ENCODE results near the gene DNER.

DNER gene

DNA sequence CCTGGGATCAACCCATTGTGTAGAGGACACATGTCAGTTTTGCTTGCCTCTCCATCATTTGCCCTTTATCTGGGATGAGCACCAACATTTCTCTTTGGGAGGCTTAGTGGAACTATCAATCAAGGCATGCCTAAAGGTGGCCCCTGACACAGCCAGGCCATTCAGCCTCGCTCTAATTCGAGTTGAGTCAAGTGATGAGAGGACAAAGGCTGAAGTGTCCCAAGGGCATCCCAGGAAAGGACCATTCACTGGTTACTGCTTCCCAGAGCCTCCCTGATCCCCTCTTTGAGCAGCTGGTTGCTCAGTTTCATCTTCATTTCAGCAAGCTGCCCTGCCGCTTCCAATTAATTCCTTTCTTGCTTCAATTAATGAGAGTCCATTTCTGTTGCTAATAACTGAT lies 63.5 kb downstream of the DNER start:
- no peak for DNase-seq (ENCODE audit: low read depth, low spot score)
- Histone ChIP-seq H3K4me3 (ENCODE audit: insufficient read length, low read depth) (no peak overlapping the region), H3K9me3 (ENCODE audit: insufficient read depth, low read length) (no peaks in the 10 kb centered on the region), H3K4me1 (ENCODE audit: insufficient read depth, insufficient read length) (no peaks in the 10 kb centered on the region), H3K36me3 (ENCODE audit: insufficient read depth, insufficient read length, low read length) (no peaks in the 10 kb centered on the region), H3K9ac (ENCODE audit: insufficient read length, low read depth) (no peak overlapping the region), H3K27me3 (ENCODE audit: insufficient read depth, insufficient read length) (no peaks in the 10 kb centered on the region)
- TF ChIP-seq YY1 (IDR thresholded peaks at IDR 0.05; ENCODE audit: insufficient read depth, insufficient read length) (no peak), ZNF274 (IDR thresholded peaks at IDR 0.05; ENCODE audit: low read depth, low read length) (no peak), SUZ12 (IDR thresholded peaks at IDR 0.05; ENCODE audit: extremely low read depth, insufficient read depth, insufficient read length) (no peak)

DNA sequence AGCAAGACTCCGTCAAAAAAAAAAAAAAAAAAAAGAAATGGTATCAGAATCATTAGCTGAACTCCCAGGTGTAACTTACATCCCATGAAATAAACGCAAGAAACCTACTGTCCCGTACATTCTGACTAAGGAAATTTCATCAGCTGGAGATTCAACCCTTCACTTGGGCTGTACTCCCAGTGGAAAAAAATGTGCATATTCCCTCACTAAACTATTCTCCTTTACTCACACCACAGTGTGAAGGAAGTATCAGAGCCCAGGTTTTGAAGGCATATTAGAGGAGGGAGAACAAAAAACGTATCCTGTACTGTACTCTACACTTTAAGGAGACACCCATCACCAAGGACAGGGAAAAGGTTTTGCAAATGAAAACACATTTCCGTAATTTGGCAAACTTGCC lies 64.3 kb downstream of the DNER start:
- Histone ChIP-seq H3K36me3 (ENCODE audit: insufficient read depth, insufficient read length, low read length) (no peaks in the 10 kb centered on the region), H3K4me3 (ENCODE audit: insufficient read length, low read depth) (no peak overlapping the region), H3K9me3 (ENCODE audit: insufficient read depth, low read length) (no peaks in the 10 kb centered on the region), H3K27me3 (ENCODE audit: insufficient read depth, insufficient read length) (no peaks in the 10 kb centered on the region), H3K4me1 (ENCODE audit: insufficient read depth, insufficient read length) (no peaks in the 10 kb centered on the region), H3K9ac (ENCODE audit: insufficient read length, low read depth) (no peak overlapping the region)
- TF ChIP-seq YY1 (IDR thresholded peaks at IDR 0.05; ENCODE audit: insufficient read depth, insufficient read length) (no peak), ZNF274 (IDR thresholded peaks at IDR 0.05; ENCODE audit: low read depth, low read length) (no peak), SUZ12 (IDR thresholded peaks at IDR 0.05; ENCODE audit: extremely low read depth, insufficient read depth, insufficient read length) (no peak)
- DNase-seq (ENCODE audit: low read depth, low spot score) = no peak

DNA sequence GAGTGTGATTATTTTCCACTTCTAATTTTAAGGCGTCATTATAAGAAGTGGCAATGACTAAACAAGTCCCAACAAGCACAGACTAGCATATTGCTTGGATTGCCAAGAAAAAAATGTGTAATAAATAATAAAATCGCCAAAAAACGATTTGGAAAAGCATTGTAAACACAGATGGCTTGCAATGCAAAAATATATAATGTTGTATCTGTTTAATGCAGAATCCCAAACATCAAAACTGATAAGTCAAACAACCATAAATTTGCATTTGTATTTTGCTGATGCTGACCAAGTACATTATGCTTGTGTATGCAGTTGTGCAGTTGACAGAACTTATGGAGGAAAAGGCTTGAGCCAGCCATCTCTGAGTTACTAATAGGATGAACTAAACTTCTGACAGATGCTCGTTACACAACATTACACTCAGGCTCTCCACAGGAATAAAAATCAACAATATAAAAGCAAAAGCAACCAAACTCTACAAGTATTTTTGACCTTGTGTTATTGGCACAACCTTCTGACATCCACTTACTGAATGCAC lies 68.1 kb downstream of the DNER start:
- DNase-seq (ENCODE audit: low read depth, low spot score) = no peak
- no peak for TF ChIP-seq ZNF274 (IDR thresholded peaks at IDR 0.05; ENCODE audit: low read depth, low read length)
- TF ChIP-seq YY1 (IDR thresholded peaks at IDR 0.05; ENCODE audit: insufficient read depth, insufficient read length) = no peak
- TF ChIP-seq SUZ12 (IDR thresholded peaks at IDR 0.05; ENCODE audit: extremely low read depth, insufficient read depth, insufficient read length) = no peak
- H3K9ac ChIP-seq (ENCODE audit: insufficient read length, low read depth) = no peak overlapping the region
- H3K27me3 ChIP-seq (ENCODE audit: insufficient read depth, insufficient read length) = no peaks in the 10 kb centered on the region
- H3K9me3 ChIP-seq (ENCODE audit: insufficient read depth, low read length) = no peaks in the 10 kb centered on the region
- no peaks in the 10 kb centered on the region for H3K36me3 ChIP-seq (ENCODE audit: insufficient read depth, insufficient read length, low read length)
- H3K4me3 ChIP-seq (ENCODE audit: insufficient read length, low read depth) = no peak overlapping the region
- H3K4me1 ChIP-seq (ENCODE audit: insufficient read depth, insufficient read length) = no peaks in the 10 kb centered on the region

DNA sequence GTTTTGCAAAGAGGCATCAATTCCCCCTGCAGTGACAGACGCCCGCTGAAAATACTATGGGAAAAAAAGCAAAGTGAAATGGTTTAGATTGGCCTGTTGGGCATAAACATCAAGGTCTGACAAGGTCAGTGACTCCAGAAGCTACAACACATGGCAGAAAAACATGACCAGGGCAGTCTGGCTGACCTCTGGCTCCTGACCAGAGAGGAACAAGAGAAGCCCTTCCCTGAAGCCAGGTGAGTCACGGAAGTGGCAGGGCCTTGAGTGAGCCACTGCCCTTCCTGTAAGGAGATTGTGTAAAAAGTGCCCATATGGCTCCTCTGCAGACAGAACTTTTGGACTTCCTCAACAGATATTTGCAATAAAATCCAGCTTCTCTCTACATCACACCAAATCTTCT lies 72.0 kb downstream of the DNER start:
- Histone ChIP-seq H3K9me3 (ENCODE audit: insufficient read depth, low read length) (no peaks in the 10 kb centered on the region), H3K4me3 (ENCODE audit: insufficient read length, low read depth) (no peak overlapping the region), H3K36me3 (ENCODE audit: insufficient read depth, insufficient read length, low read length) (no peaks in the 10 kb centered on the region), H3K9ac (ENCODE audit: insufficient read length, low read depth) (no peak overlapping the region), H3K27me3 (ENCODE audit: insufficient read depth, insufficient read length) (no peaks in the 10 kb centered on the region), H3K4me1 (ENCODE audit: insufficient read depth, insufficient read length) (no peaks in the 10 kb centered on the region)
- TF ChIP-seq SUZ12 (IDR thresholded peaks at IDR 0.05; ENCODE audit: extremely low read depth, insufficient read depth, insufficient read length) = no peak
- no peak for TF ChIP-seq ZNF274 (IDR thresholded peaks at IDR 0.05; ENCODE audit: low read depth, low read length)
- no peak for TF ChIP-seq YY1 (IDR thresholded peaks at IDR 0.05; ENCODE audit: insufficient read depth, insufficient read length)
- no peak for DNase-seq (ENCODE audit: low read depth, low spot score)

DNA sequence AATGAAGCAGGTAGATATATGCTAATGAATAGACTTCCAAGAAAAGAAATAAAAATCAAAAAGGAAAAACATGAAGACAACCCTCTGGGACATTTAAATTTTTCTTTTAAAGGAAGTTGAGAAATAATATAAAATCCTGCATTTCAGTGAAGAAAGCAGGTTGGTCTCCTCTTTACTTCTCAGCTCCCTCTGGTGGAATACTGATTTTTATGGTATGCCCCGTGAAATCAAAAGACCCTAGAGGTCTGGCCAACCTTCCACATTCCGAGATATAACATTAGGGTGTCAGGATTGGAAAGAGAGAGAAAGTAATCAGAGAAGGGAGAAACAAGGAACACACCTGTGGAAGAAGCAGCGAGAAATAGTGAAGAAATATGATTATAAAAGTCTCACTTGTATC lies 72.7 kb downstream of the DNER start:
- TF ChIP-seq SUZ12 (IDR thresholded peaks at IDR 0.05; ENCODE audit: extremely low read depth, insufficient read depth, insufficient read length) (no peak), YY1 (IDR thresholded peaks at IDR 0.05; ENCODE audit: insufficient read depth, insufficient read length) (no peak), ZNF274 (IDR thresholded peaks at IDR 0.05; ENCODE audit: low read depth, low read length) (no peak)

DNA sequence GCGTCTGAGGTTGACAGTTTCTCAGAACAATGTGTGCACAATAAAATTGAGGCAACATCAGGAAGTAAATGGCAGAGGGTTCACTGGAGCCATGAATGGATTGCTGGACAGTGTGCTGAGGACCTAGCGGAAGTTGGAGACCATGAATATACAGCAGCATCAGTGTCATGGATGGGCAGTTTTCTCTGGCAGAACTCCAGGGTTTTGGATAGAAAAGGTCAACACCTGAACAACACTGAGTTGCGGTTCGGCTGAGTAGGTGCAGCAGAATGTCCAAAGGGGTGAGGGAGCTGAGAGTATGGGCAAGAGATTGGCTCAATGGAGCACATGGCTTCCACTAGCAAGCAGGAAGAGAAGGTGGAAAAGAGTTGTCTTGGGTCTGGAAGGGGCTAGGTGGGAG lies 73.7 kb downstream of the DNER start:
- H3K9me3 ChIP-seq (ENCODE audit: insufficient read depth, low read length) = no peaks in the 10 kb centered on the region
- H3K27me3 ChIP-seq (ENCODE audit: insufficient read depth, insufficient read length) = no peaks in the 10 kb centered on the region
- no peak for DNase-seq (ENCODE audit: low read depth, low spot score)
- no peaks in the 10 kb centered on the region for H3K4me1 ChIP-seq (ENCODE audit: insufficient read depth, insufficient read length)
- no peaks in the 10 kb centered on the region for H3K36me3 ChIP-seq (ENCODE audit: insufficient read depth, insufficient read length, low read length)
- no peak overlapping the region for H3K9ac ChIP-seq (ENCODE audit: insufficient read length, low read depth)
- TF ChIP-seq ZNF274 (IDR thresholded peaks at IDR 0.05; ENCODE audit: low read depth, low read length) = no peak
- no peak overlapping the region for H3K4me3 ChIP-seq (ENCODE audit: insufficient read length, low read depth)

More for the DNA sequence above, 72.7 kb downstream of the DNER start:
- Histone ChIP-seq H3K36me3 (ENCODE audit: insufficient read depth, insufficient read length, low read length) (no peaks in the 10 kb centered on the region), H3K27me3 (ENCODE audit: insufficient read depth, insufficient read length) (no peaks in the 10 kb centered on the region), H3K4me3 (ENCODE audit: insufficient read length, low read depth) (no peak overlapping the region), H3K9ac (ENCODE audit: insufficient read length, low read depth) (no peak overlapping the region), H3K4me1 (ENCODE audit: insufficient read depth, insufficient read length) (no peaks in the 10 kb centered on the region), H3K9me3 (ENCODE audit: insufficient read depth, low read length) (no peaks in the 10 kb centered on the region)
- DNase-seq (ENCODE audit: low read depth, low spot score) = no peak

DNA sequence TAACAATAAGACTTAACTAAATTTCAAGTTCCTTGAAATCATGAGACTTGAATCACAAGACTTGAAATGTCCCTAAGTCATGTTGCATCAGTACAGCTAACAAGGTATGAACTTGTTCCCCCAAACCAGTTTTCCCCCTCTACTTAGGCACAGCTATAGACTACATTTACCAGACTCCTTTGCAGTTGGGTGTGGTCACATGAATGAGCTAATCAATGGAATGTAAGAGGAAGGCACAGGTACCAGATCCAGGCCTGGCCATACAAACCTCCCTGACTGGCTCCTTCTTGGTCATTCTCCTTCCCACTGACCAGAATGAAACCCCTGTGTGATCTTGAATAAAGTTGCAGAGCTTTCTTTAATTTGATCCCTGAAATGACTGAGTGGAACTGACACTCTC lies 77.8 kb downstream of the DNER start:
- TF ChIP-seq SUZ12 (IDR thresholded peaks at IDR 0.05; ENCODE audit: extremely low read depth, insufficient read depth, insufficient read length) = no peak
- TF ChIP-seq YY1 (IDR thresholded peaks at IDR 0.05; ENCODE audit: insufficient read depth, insufficient read length) = no peak
- TF ChIP-seq ZNF274 (IDR thresholded peaks at IDR 0.05; ENCODE audit: low read depth, low read length) = no peak
- Histone ChIP-seq H3K27me3 (ENCODE audit: insufficient read depth, insufficient read length) (no peaks in the 10 kb centered on the region), H3K4me3 (ENCODE audit: insufficient read length, low read depth) (no peak overlapping the region), H3K9ac (ENCODE audit: insufficient read length, low read depth) (no peak overlapping the region), H3K36me3 (ENCODE audit: insufficient read depth, insufficient read length, low read length) (no peaks in the 10 kb centered on the region), H3K9me3 (ENCODE audit: insufficient read depth, low read length) (no peaks in the 10 kb centered on the region), H3K4me1 (ENCODE audit: insufficient read depth, insufficient read length) (no peaks in the 10 kb centered on the region)
- no peak for DNase-seq (ENCODE audit: low read depth, low spot score)

DNA sequence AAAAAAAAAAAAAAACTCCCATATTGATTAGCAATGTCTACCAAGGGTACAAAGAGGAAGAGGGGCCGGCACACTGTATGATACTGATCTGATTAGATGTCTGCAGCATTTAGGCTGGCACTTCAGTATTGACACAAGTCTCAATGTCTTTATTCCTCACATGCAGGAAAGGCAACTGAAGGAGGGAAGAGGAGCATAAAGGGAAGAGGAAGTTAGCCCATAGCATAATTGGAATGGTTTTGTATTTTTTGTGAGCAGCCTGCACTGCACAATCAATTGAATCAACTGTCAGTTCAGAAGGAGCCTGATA lies 79.0 kb downstream of the DNER start:
- DNase-seq (ENCODE audit: low read depth, low spot score) = no peak
- Histone ChIP-seq H3K9me3 (ENCODE audit: insufficient read depth, low read length) (no peaks in the 10 kb centered on the region), H3K9ac (ENCODE audit: insufficient read length, low read depth) (no peak overlapping the region), H3K4me3 (ENCODE audit: insufficient read length, low read depth) (no peak overlapping the region), H3K27me3 (ENCODE audit: insufficient read depth, insufficient read length) (no peaks in the 10 kb centered on the region), H3K4me1 (ENCODE audit: insufficient read depth, insufficient read length) (no peaks in the 10 kb centered on the region), H3K36me3 (ENCODE audit: insufficient read depth, insufficient read length, low read length) (no peaks in the 10 kb centered on the region)
- TF ChIP-seq SUZ12 (IDR thresholded peaks at IDR 0.05; ENCODE audit: extremely low read depth, insufficient read depth, insufficient read length) = no peak
- TF ChIP-seq YY1 (IDR thresholded peaks at IDR 0.05; ENCODE audit: insufficient read depth, insufficient read length) = no peak
- no peak for TF ChIP-seq ZNF274 (IDR thresholded peaks at IDR 0.05; ENCODE audit: low read depth, low read length)
